Peyer's patch (tissue), 4 donors: Measurements from ENCODE around the gene POGLUT3. TPM values are rescaled to one million over a fixed set of nuclear protein-coding genes. Genes with fewer than 3 reads are reported as not detected.

Experiments
- DNase-seq, 3 donors: peaks; one replicate each; pipeline ENCODE4 v3.0.0-alpha.2; 2017 to 2019
- H3K27ac ChIP-seq, 4 donors: fragments of 200-600 bp; sonication (generic); one replicate each; pipeline ENCODE4 v1.5.1; 2016 to 2019
- H3K27me3 ChIP-seq, 2 donors: fragments of 200-600 bp; sonication (generic); one replicate each; pipeline ENCODE4 v1.5.1; 2019
- H3K36me3 ChIP-seq, 3 donors: fragments of 200-600 bp; sonication (generic); one replicate each; pipeline ENCODE4 v1.5.1; 2016 to 2019
- H3K4me1 ChIP-seq, 4 donors: fragments of 200-600 bp; sonication (generic); one replicate each; pipeline ENCODE4 v1.5.1; 2016 to 2019
- H3K4me3 ChIP-seq, 4 donors: fragments of 200-600 bp; sonication (generic); 1 replicate in 3 of 4; 2 replicates in 1 of 4; pipeline ENCODE4 v1.5.1; 2016 to 2019; ENCODE audit warnings: mild to moderate bottlenecking in 1 of 4
- H3K9me3 ChIP-seq, 4 donors: fragments of 200-600 bp; sonication (generic); one replicate each; pipeline ENCODE4 v1.5.1; 2016 to 2019; ENCODE audit warnings: mild to moderate bottlenecking in 1 of 4
- CTCF ChIP-seq, 6 experiments: fragments of 450-650 bp in 4 of 6; fragments of 200-600 bp in 2 of 6; sonication (generic) in 1 of 6; IDR thresholded peaks; one replicate each; pipeline ENCODE4 v1.5.1; 2017 to 2019; ENCODE audit warnings: antibody characterized with exemption in 6 of 6, mild to moderate bottlenecking in 3 of 6, moderate library complexity in 1 of 6
- POLR2A ChIP-seq, 2 donors: fragments of 450-650 bp; IDR thresholded peaks; one replicate each; pipeline ENCODE4 v1.5.1; 2017; ENCODE audit warnings: antibody characterized with exemption in 2 of 2, mild to moderate bottlenecking in 2 of 2, moderate library complexity in 2 of 2
- total RNA-seq, 4 donors: library from RNA; depleted of rRNA; stranded (reverse); fragments of >200 nt; gene quantifications; one replicate each; pipeline ENCODE4 v1.1.0, GENCODE V29; 2016

POGLUT3 gene
- total RNA-seq, 4 donors from 2014 or later: 1.7 to 6.3 (median 5.0) TPM

DNA sequence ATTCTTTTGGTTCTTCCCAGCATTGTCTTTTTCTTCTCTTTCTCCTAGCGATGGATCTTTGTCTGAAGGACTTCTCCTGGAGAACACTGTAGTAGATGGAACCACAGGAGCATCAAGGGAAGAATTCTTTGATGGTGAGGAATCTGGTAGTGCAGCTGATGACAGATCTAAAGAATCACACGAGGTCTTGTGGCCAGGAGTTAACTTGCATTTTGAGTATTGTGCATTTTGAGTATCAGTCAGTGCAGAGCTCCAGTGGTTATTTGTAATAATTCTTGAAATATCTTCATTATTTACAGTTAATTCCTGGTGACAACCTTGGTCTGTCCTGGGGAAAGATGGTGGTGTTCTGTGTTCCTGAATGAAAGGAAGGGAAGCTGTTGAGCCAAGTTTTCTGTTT lies 14.5 kb upstream of the POGLUT3 start:
- H3K36me3 ChIP-seq: peaks cover 0 to 14% (median 0%) of the 10 kb centered on the region in 3 donors
- H3K4me1 ChIP-seq: no peaks in the 10 kb centered on the region
- TF ChIP-seq CTCF (IDR thresholded peaks at IDR 0.05) (no peak), POLR2A (IDR thresholded peaks at IDR 0.05) (no peak)
- no peaks in the 10 kb centered on the region for H3K27me3 ChIP-seq
- H3K9me3 ChIP-seq: no peaks in the 10 kb centered on the region
- no peak overlapping the region for H3K27ac ChIP-seq
- DNase-seq: no peak
- no peak overlapping the region for H3K4me3 ChIP-seq

DNA sequence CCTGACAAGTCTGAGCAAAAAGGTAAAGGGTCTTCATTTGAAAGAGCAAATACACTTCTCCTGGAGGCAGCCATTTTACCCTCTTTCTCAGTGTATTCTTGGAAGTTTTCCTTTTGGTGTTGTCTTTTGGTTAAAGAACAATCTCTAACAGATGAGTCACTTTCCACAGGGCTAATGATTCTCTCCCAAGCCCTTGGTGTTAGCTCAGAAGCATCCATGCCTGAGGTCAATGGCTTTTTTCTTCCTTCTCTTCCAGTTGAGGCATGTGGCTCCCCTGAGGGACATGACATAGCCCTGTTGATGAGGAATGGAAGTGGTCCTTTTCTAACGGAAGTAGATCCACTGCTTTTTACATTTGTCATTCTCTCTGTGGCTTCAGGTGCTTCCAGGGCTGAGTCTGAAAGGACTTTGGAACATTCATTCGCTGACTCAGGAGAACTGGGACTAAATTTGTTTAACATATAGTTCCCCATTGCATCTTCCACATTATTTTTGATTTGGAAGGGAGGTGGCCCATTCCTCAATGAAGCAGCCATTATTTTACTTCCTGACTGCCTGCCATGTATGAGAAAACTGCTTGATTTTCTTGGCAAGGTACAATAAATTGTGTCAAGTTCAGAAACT lies 13.8 kb upstream of the POGLUT3 start:
- no peak for TF ChIP-seq CTCF (IDR thresholded peaks at IDR 0.05)
- no peak for TF ChIP-seq POLR2A (IDR thresholded peaks at IDR 0.05)
- no peaks in the 10 kb centered on the region for H3K4me1 ChIP-seq
- H3K4me3 ChIP-seq: no peak overlapping the region
- peaks cover 0 to 14% (median 0%) of the 10 kb centered on the region in 3 donors for H3K36me3 ChIP-seq
- no peaks in the 10 kb centered on the region for H3K9me3 ChIP-seq
- no peaks in the 10 kb centered on the region for H3K27me3 ChIP-seq
- no peak for DNase-seq
- H3K27ac ChIP-seq: no peak overlapping the region

DNA sequence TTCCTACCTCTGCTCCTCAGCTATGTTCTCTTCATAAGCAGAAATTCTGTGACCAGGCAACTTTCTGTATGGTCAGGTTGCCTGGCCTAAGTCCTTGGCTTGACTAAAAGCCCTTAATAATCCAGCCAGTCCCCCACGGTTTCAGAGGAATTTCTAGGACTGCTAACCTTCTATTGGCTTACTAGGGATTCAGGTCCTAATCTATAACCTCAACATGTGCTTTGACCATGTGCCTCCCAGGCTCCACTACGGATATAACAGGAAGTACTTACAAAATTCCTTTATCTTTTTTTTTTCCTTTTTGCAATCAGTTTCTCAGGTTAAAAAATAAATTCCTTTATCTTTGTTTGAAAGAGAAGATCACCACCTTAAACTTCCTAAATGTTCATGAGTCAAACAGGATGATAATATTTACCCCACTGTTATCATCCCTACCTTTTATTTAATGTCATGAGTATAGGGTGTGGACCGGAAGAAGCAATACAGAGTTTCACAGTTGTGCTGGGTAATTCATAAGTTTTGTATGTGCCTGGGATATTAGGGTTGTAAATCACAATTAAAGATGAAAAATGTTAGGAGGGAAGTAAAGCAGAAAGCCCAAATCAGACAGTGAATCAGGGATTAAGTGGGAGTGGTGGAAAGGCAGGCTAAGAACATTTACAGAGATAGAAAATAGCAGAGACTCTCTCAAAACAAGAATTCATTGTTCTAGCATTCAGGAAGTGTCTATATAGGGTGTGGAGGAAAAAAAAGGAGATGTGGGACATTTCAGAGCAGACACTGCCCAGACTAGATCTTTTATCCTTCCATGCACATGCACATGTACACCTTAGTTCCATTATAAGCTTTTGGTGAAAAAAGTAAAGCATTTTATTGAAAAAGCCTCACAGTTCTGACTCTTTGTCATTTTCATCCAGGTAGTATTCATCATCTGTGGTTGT lies 10.7 kb upstream of the POGLUT3 start:
- TF ChIP-seq POLR2A (IDR thresholded peaks at IDR 0.05) (no peak), CTCF (IDR thresholded peaks at IDR 0.05) (no peak)
- Histone ChIP-seq H3K9me3 (no peaks in the 10 kb centered on the region), H3K27me3 (no peaks in the 10 kb centered on the region), H3K4me3 (no peak overlapping the region), H3K4me1 (no peaks in the 10 kb centered on the region), H3K36me3 (peaks cover 0 to 6% (median 0%) of the 10 kb centered on the region in 3 donors), H3K27ac (peak overlapping the region in 1 of 4 donors; percentile 11)
- no peak for DNase-seq

GRCh38 chr11:108501396-108501795 lies 3.2 kb upstream of the POGLUT3 start:
- Histone ChIP-seq H3K36me3 (no peaks in the 10 kb centered on the region), H3K4me3 (no peak overlapping the region), H3K27me3 (no peaks in the 10 kb centered on the region), H3K4me1 (peaks cover 0 to 9% (median 4%) of the 10 kb centered on the region in 4 donors), H3K27ac (no peak overlapping the region), H3K9me3 (no peaks in the 10 kb centered on the region)
- no peak for TF ChIP-seq CTCF (IDR thresholded peaks at IDR 0.05)
- no peak for TF ChIP-seq POLR2A (IDR thresholded peaks at IDR 0.05)
- no peak for DNase-seq

GRCh38 chr11:108500721-108501120 lies 2.5 kb upstream of the POGLUT3 start:
- no peak for DNase-seq
- H3K36me3 ChIP-seq: no peaks in the 10 kb centered on the region
- peaks cover 0 to 9% (median 4%) of the 10 kb centered on the region in 4 donors for H3K4me1 ChIP-seq
- TF ChIP-seq POLR2A (IDR thresholded peaks at IDR 0.05) (no peak), CTCF (IDR thresholded peaks at IDR 0.05) (no peak)
- H3K9me3 ChIP-seq: no peaks in the 10 kb centered on the region
- no peaks in the 10 kb centered on the region for H3K27me3 ChIP-seq
- H3K4me3 ChIP-seq: no peak overlapping the region
- no peak overlapping the region for H3K27ac ChIP-seq
